KOPT-K1 (cell line): ENCODE data around the gene SSUH2.

ENCODE experiments used
- H3K27ac ChIP-seq: fragments of 200-600 bp; sonication (generic); 2 replicates; pipeline ENCODE4 v1.5.1; 2016; ENCODE audit warnings: antibody characterized with exemption, mild to moderate bottlenecking, low read depth, low read length; ENCODE audit not compliant: poor library complexity, severe bottlenecking
- H3K36me3 ChIP-seq: fragments of 200-600 bp; sonication (generic); 2 replicates; pipeline ENCODE4 v1.5.1; 2017; ENCODE audit warnings: antibody characterized with exemption, mild to moderate bottlenecking, low read length, moderate library complexity; ENCODE audit not compliant: insufficient read depth
- H3K9me3 ChIP-seq: fragments of 200-600 bp; sonication (generic); 2 replicates; pipeline ENCODE4 v1.5.1; 2017; ENCODE audit warnings: antibody characterized with exemption, low read length, mild to moderate bottlenecking; ENCODE audit not compliant: insufficient read depth, poor library complexity, severe bottlenecking

The SSUH2 gene

DNA sequence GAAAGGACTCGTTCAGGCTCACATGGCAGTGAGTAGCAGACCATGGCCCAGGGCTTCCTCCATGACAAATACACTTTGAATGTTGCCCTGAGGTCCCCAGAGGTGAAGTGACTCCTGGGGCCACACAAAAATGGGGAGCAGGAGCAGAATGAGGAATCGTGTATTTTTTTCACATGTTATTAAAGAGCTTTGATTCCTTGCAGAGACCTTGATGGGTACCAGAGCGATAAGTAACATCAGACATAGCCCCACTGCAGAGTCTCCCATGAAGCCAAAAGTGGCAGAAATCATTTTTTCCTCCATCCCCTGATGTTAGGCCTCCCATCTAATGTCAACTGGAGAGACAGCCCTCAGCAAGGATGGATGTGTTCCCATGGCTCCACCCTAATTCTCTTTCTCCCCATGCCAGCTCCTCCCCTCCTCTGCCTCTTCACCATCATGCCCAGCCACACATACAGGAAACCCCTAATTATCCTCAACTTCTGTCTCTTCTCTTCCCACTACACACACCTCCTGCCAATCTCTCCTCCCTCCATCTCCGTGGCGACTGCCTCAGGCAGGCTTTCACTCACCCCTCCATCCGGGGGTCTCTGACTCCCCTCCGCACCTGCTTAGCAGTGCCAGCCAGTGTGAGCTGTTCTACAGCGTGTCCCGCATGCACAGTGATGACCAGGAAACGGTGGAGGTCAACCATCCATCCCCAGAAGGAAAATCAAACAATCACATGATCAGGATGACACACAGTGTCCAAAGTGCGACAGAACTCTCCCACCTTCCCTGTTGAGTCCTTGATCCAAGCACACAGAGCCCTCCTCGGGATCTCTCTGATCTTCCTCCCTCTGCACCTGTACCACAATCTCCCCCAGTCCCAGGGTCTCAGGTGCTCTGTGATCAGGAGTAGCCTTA, 7.1 kb upstream of the SSUH2 start:
- Histone ChIP-seq H3K36me3 (no peaks in the 10 kb centered on the region), H3K27ac (no peak overlapping the region), H3K9me3 (peaks cover 5% of the 10 kb centered on the region)

DNA sequence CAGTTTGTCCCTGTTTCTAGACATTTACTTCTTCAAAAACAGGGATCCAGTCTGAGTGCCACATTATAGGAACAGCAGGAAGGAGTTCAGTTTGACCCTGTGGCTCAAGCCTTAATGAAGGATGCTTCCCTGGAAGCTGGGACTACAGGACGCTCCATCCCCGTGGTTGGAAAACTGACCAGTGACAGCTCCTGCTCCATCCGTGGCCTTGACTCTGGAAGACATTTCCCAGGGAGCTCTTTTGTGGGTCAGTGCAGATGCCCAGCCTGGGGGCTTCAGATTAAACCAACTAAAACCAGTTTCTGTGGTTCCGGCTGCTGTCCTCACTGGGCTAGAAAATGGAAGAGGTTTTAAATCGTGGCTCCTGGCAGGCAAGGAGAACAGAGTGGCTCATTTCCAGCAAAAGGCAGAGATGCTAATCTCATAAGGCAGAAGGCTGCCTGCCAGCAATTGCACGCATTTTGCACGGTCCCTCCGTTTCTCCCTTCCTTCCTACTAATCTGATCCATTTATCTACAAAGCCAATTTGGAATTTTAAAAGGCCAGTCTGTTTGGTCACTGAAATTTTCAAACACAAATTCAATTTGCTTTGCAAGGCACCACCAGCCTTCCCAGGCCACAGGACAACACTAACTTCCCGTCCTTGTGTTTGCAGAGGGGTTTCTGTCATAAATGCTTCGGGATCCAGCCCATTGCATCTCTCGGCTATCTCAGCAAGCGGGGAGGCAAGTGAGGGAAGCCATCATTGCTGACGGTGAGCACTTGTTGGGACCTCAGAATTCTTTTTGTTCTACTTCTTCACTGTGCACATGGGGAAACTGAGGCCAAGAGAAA, 6.2 kb upstream of the SSUH2 start:
- no peak overlapping the region for H3K27ac ChIP-seq
- peaks cover 5% of the 10 kb centered on the region for H3K9me3 ChIP-seq
- H3K36me3 ChIP-seq: no peaks in the 10 kb centered on the region

DNA sequence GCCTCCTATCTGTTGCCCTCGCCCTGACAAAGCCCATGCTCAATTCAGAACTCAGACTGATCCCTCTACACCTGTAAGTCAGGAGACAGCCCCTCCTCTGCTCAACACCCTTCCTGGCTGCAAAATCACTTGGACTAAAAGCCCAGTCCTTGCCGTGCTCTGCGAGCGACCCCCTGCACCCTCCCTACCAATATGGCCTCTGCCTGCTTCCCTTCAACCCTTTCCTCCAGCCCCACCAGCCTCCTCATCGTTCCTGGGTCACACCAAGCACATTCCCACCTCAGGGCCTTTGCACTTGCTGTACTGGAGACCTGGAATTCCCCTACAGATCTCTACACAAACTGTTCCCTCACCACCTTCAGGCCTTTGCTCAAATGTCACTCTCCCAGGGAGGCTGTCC, 5.2 kb upstream of the SSUH2 start:
- Histone ChIP-seq H3K9me3 (peaks cover 5% of the 10 kb centered on the region), H3K36me3 (no peaks in the 10 kb centered on the region), H3K27ac (no peak overlapping the region)

DNA sequence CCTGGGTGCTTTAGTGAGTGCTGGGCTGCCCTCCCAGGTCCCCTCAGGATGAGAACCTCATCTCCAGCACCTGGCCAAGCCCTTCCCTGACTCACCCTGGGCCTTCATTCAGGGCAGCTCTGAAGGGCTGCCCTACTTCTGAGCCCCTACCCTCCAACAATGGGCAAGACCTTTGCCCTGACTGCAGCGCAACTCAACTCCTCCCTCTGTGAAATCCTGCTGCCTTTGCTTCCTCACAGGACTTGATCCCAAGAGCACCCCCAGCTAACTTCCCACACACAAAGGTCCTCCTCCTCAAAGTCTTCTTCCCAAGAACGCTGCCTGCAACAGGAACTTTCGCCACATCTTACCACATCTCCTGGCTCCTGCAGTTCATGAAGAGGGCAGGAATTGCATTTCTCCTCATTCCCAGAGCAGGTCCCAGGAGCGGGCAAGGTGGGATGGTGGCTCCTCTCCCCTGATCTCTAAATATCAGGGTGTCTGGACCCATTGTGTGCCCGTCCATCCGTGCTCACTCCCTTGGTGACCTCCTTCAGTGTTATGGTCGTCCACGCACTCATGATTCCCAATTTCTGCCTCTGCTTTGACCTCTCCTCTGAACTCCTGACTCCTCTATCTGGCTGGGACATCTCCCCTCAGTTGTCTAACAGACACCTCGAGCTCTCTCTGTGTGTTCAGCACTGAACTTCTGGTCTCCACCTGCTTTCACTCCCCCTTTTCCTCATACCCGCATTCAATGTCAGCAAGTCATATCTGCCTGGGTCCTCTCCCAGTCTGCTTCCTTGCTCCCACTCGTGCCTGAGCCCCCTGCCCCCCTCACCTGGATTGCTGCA, 4.5 kb upstream of the SSUH2 start:
- Histone ChIP-seq H3K27ac (no peak overlapping the region), H3K9me3 (peaks cover 5% of the 10 kb centered on the region), H3K36me3 (no peaks in the 10 kb centered on the region)

DNA sequence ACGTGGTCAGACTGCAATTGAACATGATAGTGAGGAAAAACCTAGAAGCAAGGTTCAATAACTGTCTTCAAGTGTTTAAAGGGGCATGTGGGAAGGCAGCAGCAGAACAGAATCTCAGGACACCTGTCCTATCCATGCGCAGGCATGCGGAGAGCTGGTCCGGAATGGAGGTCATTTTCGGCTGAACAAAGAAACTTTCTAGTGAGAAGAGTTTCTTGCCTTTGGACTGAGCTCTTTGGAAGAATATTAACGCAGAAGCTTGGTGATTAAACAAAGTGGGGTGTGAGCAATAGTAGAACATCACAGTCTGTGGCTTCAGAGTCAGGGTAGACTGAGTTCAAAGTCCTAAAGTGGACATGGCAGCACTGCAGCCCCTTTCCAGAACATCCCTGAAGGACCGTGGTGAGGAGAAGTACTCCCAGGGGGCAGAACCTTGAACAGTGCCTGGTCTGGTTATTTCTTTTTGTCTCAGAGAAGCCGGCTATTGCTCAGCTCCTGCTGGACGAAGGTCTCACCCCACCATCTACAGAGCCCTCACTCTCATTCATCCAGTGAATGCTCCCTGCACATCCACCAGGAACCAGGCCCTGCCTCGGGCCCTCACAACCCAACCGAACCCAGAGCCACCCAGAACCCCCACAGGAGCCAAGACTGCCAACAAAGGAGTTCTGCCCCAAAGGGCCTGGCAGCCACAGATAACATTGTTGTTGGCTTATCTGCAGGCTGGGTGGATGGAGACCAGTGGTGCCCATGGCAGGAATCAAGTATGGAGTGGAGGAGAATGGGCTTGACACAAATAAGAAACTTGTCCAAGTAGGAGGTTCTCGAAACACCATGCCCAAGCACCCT, 2.8 kb upstream of the SSUH2 start:
- no peaks in the 10 kb centered on the region for H3K36me3 ChIP-seq
- no peak overlapping the region for H3K27ac ChIP-seq
- no peaks in the 10 kb centered on the region for H3K9me3 ChIP-seq

DNA sequence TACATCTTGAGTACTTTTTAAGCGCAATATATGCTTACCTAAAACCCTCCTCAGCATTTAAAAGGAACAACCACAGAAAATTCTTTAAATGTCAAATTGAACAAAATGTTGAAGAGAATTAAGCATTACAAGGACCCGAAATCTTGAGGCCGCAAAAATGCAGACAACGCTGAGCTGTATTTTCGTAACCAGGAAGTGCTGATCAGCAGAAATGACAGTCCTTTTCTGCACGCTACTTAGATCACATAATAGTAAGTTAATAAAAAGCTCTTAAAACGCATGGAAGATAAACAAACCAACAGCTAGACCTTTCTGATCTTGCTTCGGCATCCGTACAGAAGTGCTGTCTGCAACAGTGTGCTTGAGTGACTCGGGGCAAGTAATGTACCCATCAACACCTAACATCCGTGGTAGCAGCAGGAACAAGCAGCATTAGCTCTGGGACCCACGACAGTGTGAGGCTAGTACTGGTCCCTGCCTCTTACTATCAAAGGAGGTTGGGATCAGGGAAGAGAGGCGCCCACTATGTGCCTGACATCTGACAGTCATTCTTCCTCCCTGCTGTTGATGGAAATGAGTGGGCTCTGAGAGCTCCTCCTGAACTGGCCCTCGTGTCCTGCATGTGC, 1.8 kb upstream of the SSUH2 start:
- Histone ChIP-seq H3K9me3 (no peaks in the 10 kb centered on the region), H3K27ac (no peak overlapping the region), H3K36me3 (no peaks in the 10 kb centered on the region)

DNA sequence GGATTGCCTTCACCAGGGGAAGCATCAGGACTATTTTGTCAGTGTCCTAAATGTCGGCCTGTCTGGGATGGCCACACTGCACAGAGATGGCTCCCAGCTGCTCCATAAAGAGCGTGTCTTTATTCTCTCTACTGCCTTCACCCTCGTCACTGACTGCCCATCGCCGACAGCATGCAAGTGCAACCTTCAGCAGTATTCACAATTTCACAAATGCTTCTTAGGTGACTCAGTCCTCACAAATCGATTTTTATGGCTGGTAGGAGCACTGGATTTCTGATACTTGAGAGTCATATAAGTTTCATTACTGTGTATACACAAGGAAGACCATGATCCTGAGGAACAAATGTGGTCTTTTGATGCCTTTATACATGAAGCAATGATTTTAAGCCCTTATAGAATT, 1.1 kb upstream of the SSUH2 start:
- Histone ChIP-seq H3K9me3 (no peaks in the 10 kb centered on the region), H3K36me3 (no peaks in the 10 kb centered on the region), H3K27ac (no peak overlapping the region)

DNA sequence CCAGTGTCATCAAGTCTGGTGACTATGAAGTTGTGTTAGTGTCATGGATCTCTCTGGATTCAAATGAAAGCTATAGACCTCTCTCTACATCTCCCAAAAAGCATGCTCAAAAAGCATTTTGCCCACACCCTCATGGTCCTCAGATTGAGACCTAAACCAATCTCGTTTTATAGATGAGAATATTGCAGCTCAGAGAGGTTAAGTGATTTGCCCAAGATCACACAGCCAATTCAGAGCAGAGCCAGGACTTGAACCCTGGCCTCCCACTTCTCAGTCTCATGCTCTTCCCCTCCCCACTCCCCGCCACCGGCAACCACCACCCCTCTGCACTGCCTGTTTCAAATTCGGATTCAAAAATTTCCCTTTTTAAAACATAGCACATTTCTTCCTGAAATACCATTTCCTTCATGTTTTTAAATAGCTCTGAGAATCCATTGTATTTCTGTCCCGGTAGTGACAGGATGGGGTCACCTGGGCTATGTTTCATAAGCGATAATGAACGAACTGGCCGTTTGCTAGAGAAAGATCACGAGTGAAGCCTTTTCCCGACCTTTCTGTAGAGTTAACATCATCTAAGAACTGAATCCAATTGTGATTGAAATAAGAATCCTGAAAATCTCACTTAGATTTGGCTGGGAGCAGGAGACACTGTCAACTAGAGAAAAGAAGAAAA, 769 bp downstream of the SSUH2 start:
- H3K27ac ChIP-seq: no peak overlapping the region
- no peaks in the 10 kb centered on the region for H3K9me3 ChIP-seq
- no peaks in the 10 kb centered on the region for H3K36me3 ChIP-seq

DNA sequence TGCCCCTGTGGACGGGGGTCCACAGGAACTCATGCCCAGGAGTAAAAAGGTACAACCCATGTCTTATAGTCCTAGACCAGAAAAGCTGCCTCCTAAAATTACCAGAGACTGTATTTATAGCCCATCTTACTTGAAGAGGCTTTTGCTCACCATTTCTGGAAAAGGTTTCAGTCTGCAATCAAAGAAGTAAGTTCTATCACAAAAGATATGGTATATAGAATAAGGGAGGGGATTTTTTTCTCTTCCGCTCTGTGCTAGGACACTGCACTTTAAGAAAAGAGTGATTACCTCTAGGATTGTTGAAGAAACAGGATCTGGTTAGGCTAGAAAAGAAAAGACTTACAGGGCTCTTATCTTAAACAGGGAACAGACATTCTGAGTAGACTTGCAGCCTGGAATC, 2.6 kb downstream of the SSUH2 start:
- no peak overlapping the region for H3K27ac ChIP-seq
- H3K36me3 ChIP-seq: no peaks in the 10 kb centered on the region
- H3K9me3 ChIP-seq: no peaks in the 10 kb centered on the region

DNA sequence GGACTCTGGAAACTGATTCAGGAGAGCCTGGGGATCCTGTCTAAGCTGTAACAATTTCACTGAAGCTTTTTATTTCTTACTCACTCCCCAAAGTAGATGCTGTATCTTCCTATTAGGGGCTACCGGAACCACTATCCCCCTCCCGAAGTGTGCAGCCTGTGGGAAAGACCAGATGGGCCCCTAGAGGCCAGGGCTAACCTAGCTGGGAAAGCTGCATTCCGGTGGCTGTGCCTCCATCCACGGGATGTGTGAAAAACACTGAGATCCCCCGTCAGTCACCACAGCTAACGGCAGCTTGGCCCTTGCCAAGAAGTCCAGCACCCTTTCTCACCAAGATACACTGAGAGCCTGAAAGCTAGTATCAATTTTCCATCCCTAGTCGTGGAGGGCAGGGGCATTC, 3.1 kb downstream of the SSUH2 start:
- Histone ChIP-seq H3K9me3 (no peaks in the 10 kb centered on the region), H3K27ac (no peak overlapping the region), H3K36me3 (no peaks in the 10 kb centered on the region)

DNA sequence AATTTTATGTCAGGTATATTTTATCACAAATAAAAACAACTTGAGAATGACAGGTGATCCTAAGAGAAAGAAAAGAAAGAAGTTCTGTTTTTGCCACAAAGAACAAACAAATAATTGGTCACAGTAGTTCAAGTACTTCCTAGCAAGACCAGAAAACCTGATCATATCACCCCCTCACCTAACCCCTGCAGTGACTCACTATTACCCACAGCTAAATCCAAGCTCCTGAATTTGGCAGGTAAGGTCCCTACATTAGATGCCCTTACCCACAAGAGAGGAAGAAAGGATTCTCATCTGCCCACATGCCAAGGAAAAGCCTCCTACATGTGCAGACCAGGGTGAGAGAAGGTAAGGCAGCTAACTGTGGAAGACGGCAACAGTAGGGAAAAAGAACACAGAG, 4.4 kb downstream of the SSUH2 start:
- Histone ChIP-seq H3K9me3 (no peaks in the 10 kb centered on the region), H3K36me3 (no peaks in the 10 kb centered on the region)

DNA sequence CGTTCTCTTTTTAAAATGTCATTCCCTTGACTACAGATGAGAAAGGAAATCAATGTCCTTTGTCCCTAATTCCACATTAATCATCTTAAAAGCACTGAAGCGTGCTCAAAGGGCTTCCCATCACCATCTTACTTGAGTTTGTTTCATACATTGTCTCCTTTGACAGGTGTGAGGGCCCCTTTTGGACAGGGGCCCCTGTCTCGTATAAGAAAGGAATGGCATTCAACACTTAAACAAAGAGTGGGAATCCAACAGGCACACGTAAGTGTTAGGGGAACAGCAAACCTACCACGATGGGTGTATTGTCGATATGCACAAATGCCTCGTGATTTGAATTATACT, 5.0 kb downstream of the SSUH2 start:
- H3K9me3 ChIP-seq: no peaks in the 10 kb centered on the region
- no peak overlapping the region for H3K27ac ChIP-seq
- no peaks in the 10 kb centered on the region for H3K36me3 ChIP-seq

More for the DNA sequence above, 4.4 kb downstream of the SSUH2 start:
- H3K27ac ChIP-seq: no peak overlapping the region

DNA sequence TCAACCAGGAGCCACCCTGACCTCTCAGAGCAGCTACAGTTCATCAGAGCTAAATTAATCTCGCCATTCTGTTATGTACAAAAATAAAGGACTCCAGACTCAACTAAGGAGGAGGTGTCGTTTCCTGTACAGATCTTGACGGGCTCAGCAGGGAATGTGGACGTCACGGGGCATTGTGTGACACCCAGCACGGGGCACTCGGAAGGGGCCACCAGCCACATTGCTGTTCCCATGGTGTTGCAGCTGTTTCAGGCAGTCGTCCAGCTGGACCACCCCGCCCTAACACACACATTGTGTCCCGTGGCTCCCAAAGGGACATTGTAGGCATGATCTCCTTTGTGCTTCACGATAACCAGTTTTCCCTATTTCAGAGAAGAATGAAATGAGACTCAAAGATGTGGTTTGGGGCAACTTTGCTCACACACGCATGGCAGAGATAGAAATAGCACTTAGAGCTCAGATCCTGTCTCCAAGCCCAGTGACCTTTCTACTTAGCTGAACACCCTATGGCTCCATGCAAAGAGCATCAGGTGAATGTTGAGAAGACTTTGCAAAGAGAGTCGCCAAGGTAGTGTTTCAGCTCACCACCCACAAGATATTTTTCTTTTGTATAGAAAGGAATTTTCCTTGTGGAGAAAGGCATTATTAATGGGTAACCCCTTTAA, 5.5 kb downstream of the SSUH2 start:
- no peak overlapping the region for H3K27ac ChIP-seq
- H3K36me3 ChIP-seq: no peaks in the 10 kb centered on the region
- no peaks in the 10 kb centered on the region for H3K9me3 ChIP-seq
